IMR-90 (cell line): ENCODE measurements around the gene CD1D. TPM values are rescaled to one million over a fixed set of nuclear protein-coding genes. Genes with fewer than 3 reads are reported as not detected.

ENCODE experiments used
- ATAC-seq: fragments of 200-7000 bp; cut with Tn5 transposase; 2 replicates; pipeline ENCODE4 v1.9.1; 2020; ENCODE audit warnings: low read depth, mild to moderate bottlenecking, moderate library complexity
- BruUV-seq: library from RNA; stranded (reverse); fragments of 400-500 nt; replicated peaks from 2 replicates; lab custom pipeline; 2021; lab: Mats Ljungman, UMichigan
- CTCF ChIA-PET: fragments of 300-600 bp; formaldehyde crosslinking; extraction: SDS; loops from one replicate; lab custom pipeline; 2021; ENCODE audit warnings: antibody characterized with exemption; lab: Yijun Ruan, JAX
- POLR2A ChIA-PET: fragments of 300-600 bp; sonication (Branson Sonifier 250); formaldehyde crosslinking; loops from one replicate; lab custom pipeline; 2022; ENCODE audit warnings: antibody characterized with exemption; ENCODE audit not compliant: unreplicated experiment; lab: Charles Lee
- DNase-seq: peaks from one replicate; pipeline ENCODE4 v3.0.0; 2013
- H2AFZ ChIP-seq: replicated peaks from 2 replicates; pipeline ENCODE3; 2013; ENCODE audit warnings: low read length, mild to moderate bottlenecking; ENCODE audit not compliant: poor library complexity
- H2AK5ac ChIP-seq: 2 replicates; pipeline ENCODE4 v1.6.1; 2013; ENCODE audit warnings: low read depth, low read length, inconsistent platforms
- H2AK9ac ChIP-seq: replicated peaks from 2 replicates; pipeline ENCODE3; 2013; ENCODE audit warnings: mild to moderate bottlenecking, low read depth, low read length, moderate library complexity; ENCODE audit not compliant: poor library complexity
- H2BK120ac ChIP-seq: 2 replicates; pipeline ENCODE4 v1.6.1; 2013; ENCODE audit warnings: low read depth, low read length, inconsistent platforms
- H2BK15ac ChIP-seq: 3 replicates; pipeline ENCODE4 v1.6.1; 2013; ENCODE audit warnings: low read depth, low read length, inconsistent platforms
- H2BK20ac ChIP-seq: 2 replicates; pipeline ENCODE4 v1.6.1; 2013; ENCODE audit warnings: low read depth, mild to moderate bottlenecking, inconsistent platforms, low read length, moderate library complexity
- H2BK5ac ChIP-seq: 2 replicates; pipeline ENCODE4 v1.6.1; 2013; ENCODE audit warnings: mild to moderate bottlenecking, low read depth, low read length, inconsistent platforms; ENCODE audit not compliant: poor library complexity, severe bottlenecking
- H3K14ac ChIP-seq: replicated peaks from 2 replicates; pipeline ENCODE4 v1.6.1; 2013; ENCODE audit warnings: low read depth, low read length, inconsistent platforms
- H3K18ac ChIP-seq: 2 replicates; pipeline ENCODE4 v1.6.1; 2013; ENCODE audit warnings: low read depth, low read length, control low read depth
- H3K23ac ChIP-seq: 2 replicates; pipeline ENCODE4 v1.6.1; 2013; ENCODE audit warnings: low read depth, low read length, inconsistent platforms
- H3K27ac ChIP-seq: 2 replicates; pipeline ENCODE4 v1.5.1; 2013; ENCODE audit warnings: mild to moderate bottlenecking, control low read depth, low read length; ENCODE audit not compliant: insufficient read depth
- H3K27me3 ChIP-seq: 2 replicates; pipeline ENCODE4 v1.6.1; 2013; ENCODE audit warnings: low read length; ENCODE audit not compliant: control insufficient read depth, insufficient read depth
- H3K36me3 ChIP-seq: 2 replicates; pipeline ENCODE4 v1.6.1; 2013; ENCODE audit warnings: low read length, mixed read lengths; ENCODE audit not compliant: control insufficient read depth, insufficient read depth
- H3K4ac ChIP-seq: 2 replicates; pipeline ENCODE4 v1.6.1; 2013; ENCODE audit warnings: low read depth, low read length, inconsistent platforms
- H3K4me1 ChIP-seq: 2 replicates; pipeline ENCODE4 v1.6.1; 2013; ENCODE audit warnings: low read length, mixed read lengths; ENCODE audit not compliant: control insufficient read depth, insufficient read depth
- H3K4me2 ChIP-seq: 2 replicates; pipeline ENCODE4 v1.6.1; 2013; ENCODE audit warnings: low read depth, mild to moderate bottlenecking, control low read depth, low read length, moderate library complexity
- H3K4me3 ChIP-seq: 2 replicates; pipeline ENCODE4 v1.5.1; 2013; ENCODE audit warnings: low read depth, mild to moderate bottlenecking, control low read depth, low read length, moderate library complexity; ENCODE audit not compliant: insufficient read depth
- H3K56ac ChIP-seq: 2 replicates; pipeline ENCODE4 v1.6.1; 2013; ENCODE audit warnings: low read length, inconsistent platforms; ENCODE audit not compliant: insufficient read depth; ENCODE audit errors: extremely low read depth
- H3K79me1 ChIP-seq, 2 experiments: 2 replicates each; pipeline ENCODE4 v1.6.1; 2013; ENCODE audit warnings: low read length in 2 of 2, inconsistent platforms in 1 of 2, low read depth in 1 of 2
- H3K9ac ChIP-seq: 2 replicates; pipeline ENCODE4 v1.6.1; 2013; ENCODE audit warnings: low read depth, low read length, control low read depth
- H3K9me1 ChIP-seq: 2 replicates; pipeline ENCODE4 v1.6.1; 2013; ENCODE audit warnings: low read length, inconsistent platforms; ENCODE audit not compliant: insufficient read depth
- H3K9me3 ChIP-seq: 2 replicates; pipeline ENCODE4 v1.6.1; 2013; ENCODE audit warnings: low read length; ENCODE audit not compliant: control insufficient read depth, insufficient read depth
- H4K20me1 ChIP-seq: 2 replicates; pipeline ENCODE4 v1.6.1; 2013; ENCODE audit warnings: low read length, inconsistent platforms; ENCODE audit not compliant: insufficient read depth
- H4K5ac ChIP-seq: 2 replicates; pipeline ENCODE4 v1.6.1; 2013; ENCODE audit warnings: mild to moderate bottlenecking, low read depth, low read length, control low read depth
- H4K8ac ChIP-seq, 2 experiments: 2 replicates each; pipeline ENCODE4 v1.6.1; 2013; ENCODE audit warnings: low read depth in 2 of 2, low read length in 2 of 2, control low read depth in 1 of 2, inconsistent platforms in 1 of 2
- H4K91ac ChIP-seq: 2 replicates; pipeline ENCODE4 v1.6.1; 2013; ENCODE audit warnings: low read depth, low read length, inconsistent platforms; ENCODE audit not compliant: insufficient read depth
- BHLHE40 ChIP-seq: fragments of 150-350 bp; IDR thresholded peaks from 2 replicates; pipeline ENCODE4 v1.6.1; 2016; ENCODE audit warnings: mild to moderate bottlenecking, low read depth, low read length
- CEBPB ChIP-seq: IDR thresholded peaks from 2 replicates; pipeline ENCODE4 v1.6.1; 2012; ENCODE audit warnings: low read depth, low read length, improper control_type of control experiment
- CHD1 ChIP-seq: IDR thresholded peaks from 2 replicates; pipeline ENCODE4 v1.6.1; 2012; ENCODE audit warnings: low read depth, low read length, improper control_type of control experiment
- CTCF ChIP-seq: conservative IDR thresholded peaks from 2 replicates; pipeline ENCODE4 v1.5.1; 2012; ENCODE audit warnings: mild to moderate bottlenecking, low read depth, low read length, improper control_type of control experiment
- ELK1 ChIP-seq: fragments of 150-350 bp; IDR thresholded peaks from 2 replicates; pipeline ENCODE4 v1.6.1; 2016; ENCODE audit warnings: low read depth, mild to moderate bottlenecking, low read length, moderate library complexity, borderline replicate concordance
- FOS ChIP-seq: fragments of 150-350 bp; IDR thresholded peaks from 2 replicates; pipeline ENCODE4 v1.6.1; 2016; ENCODE audit warnings: low read depth, low read length
- MAFK ChIP-seq: IDR thresholded peaks from 2 replicates; pipeline ENCODE4 v1.6.1; 2012; ENCODE audit warnings: low read depth, low read length, improper control_type of control experiment
- MAZ ChIP-seq: IDR thresholded peaks from 2 replicates; pipeline ENCODE4 v1.6.1; 2012; ENCODE audit warnings: low read depth, mild to moderate bottlenecking, low read length, improper control_type of control experiment, moderate library complexity, borderline replicate concordance
- MXI1 ChIP-seq: IDR thresholded peaks from 2 replicates; pipeline ENCODE4 v1.6.1; 2012; ENCODE audit warnings: low read depth, mild to moderate bottlenecking, low read length, moderate library complexity, borderline replicate concordance
- NFE2L2 ChIP-seq: fragments of 150-350 bp; IDR thresholded peaks from 2 replicates; pipeline ENCODE4 v1.6.1; 2016; ENCODE audit warnings: low read depth, mild to moderate bottlenecking, low read length
- POLR2A ChIP-seq: IDR thresholded peaks from 2 replicates; pipeline ENCODE4 v1.6.1; 2012; ENCODE audit warnings: mild to moderate bottlenecking, low read depth, low read length
- RAD21 ChIP-seq: IDR thresholded peaks from 2 replicates; pipeline ENCODE4 v1.6.1; 2012; ENCODE audit warnings: low read length, improper control_type of control experiment
- RCOR1 ChIP-seq: IDR thresholded peaks from 2 replicates; pipeline ENCODE4 v1.6.1; 2012; ENCODE audit warnings: mild to moderate bottlenecking, low read length, improper control_type of control experiment; ENCODE audit not compliant: insufficient replicate concordance
- RFX5 ChIP-seq: IDR thresholded peaks from 2 replicates; pipeline ENCODE4 v1.8.0; 2012; ENCODE audit warnings: low read depth, mild to moderate bottlenecking, low read length, moderate library complexity
- SMC3 ChIP-seq: fragments of 150-350 bp; IDR thresholded peaks from 2 replicates; pipeline ENCODE4 v1.6.1; 2016; ENCODE audit warnings: low read depth, mild to moderate bottlenecking, antibody characterized with exemption, low read length, moderate library complexity
- USF2 ChIP-seq: fragments of 150-350 bp; IDR thresholded peaks from 2 replicates; pipeline ENCODE4 v1.6.1; 2017; ENCODE audit warnings: mild to moderate bottlenecking, antibody characterized with exemption, low read length, low read depth
- WGBS, 2 experiments: methylation state at CpG; one replicate each; pipeline versions ENCODE4 v1.1.5 to v1.1.7; 2013; ENCODE audit warnings: missing lambda C conversion rate in 2 of 2; ENCODE audit not compliant: insufficient read length in 1 of 2; ENCODE audit errors: extremely low coverage in 2 of 2; 5-methylcytosine and 5-hydroxymethylcytosine counted together
- dilution Hi-C: fragments of 300-500 bp; cut with HindIII; formaldehyde crosslinking; loops from one replicate; pipeline ENCODE4 v1.14.3; 2018; ENCODE audit warnings: low sequenced_read_pairs; ENCODE audit not compliant: unreplicated experiment
- in situ Hi-C: fragments of 300-500 bp; cut with MboI; formaldehyde crosslinking; loops from 3 replicates; pipeline ENCODE4 v1.14.3; 2019; ENCODE audit warnings: low sequenced_read_pairs, inconsistent platforms, mixed read lengths
- intact Hi-C: fragments of 100-400 bp; cut with micrococcal nuclease; formaldehyde crosslinking; loops from 2 replicates; pipeline ENCODE4 v1.10.0; 2022
- polyA plus RNA-seq, 3 experiments: library from polyadenylated mRNA; depleted of rRNA; stranded (reverse); fragments of >200 nt; gene quantifications; 2 replicates each; pipeline ENCODE4 v1.2.3, GENCODE V29; 2012; ENCODE audit warnings: low replicate concordance in 1 of 3
- total RNA-seq: library from RNA; depleted of rRNA; stranded (reverse); fragments of >200 nt; gene quantifications from 2 replicates; pipeline ENCODE4 v1.2.3, GENCODE V29; 2012

Gene CD1D
- total and polyA plus RNA-seq, 2 of the 4 experiments (the other 2 are of a cell fraction) = not detected

- Histone ChIP-seq H4K8ac (no peak overlapping the region), H3K9ac (no peak overlapping the region), H3K14ac (no peak overlapping the region), H2BK20ac (no peak overlapping the region), H3K23ac (no peak overlapping the region), H3K56ac (no peak overlapping the region), H2AK9ac (no peak overlapping the region), H2AK5ac (no peak overlapping the region), H3K9me1 (no peaks in the 10 kb centered on the region), H3K36me3 (no peaks in the 10 kb centered on the region), H4K91ac (no peak overlapping the region), H2BK15ac (no peak overlapping the region), H2BK120ac (no peak overlapping the region), H3K9me3 (no peaks in the 10 kb centered on the region), H2BK5ac (no peak overlapping the region), H3K4ac (no peak overlapping the region), H3K27ac (no peak overlapping the region), H3K27me3 (peaks cover 4% of the 10 kb centered on the region; the same call in 1 of the 2 replicates), H3K4me3 (no peak overlapping the region), H3K18ac (no peak overlapping the region), H3K4me1 (no peaks in the 10 kb centered on the region), H2AFZ (no peak overlapping the region), H3K79me1 (no peaks in the 10 kb centered on the region), H4K5ac (no peak overlapping the region), H4K20me1 (no peaks in the 10 kb centered on the region), H3K4me2 (no peak overlapping the region)
- in situ Hi-C loops (no loop called here), dilution Hi-C loops (no loop called here), intact Hi-C loops (no loop called here)
- ChIA-PET POLR2A (no interaction called here), CTCF (no interaction called here)
- no peak for TF ChIP-seq POLR2A
- no peak for TF ChIP-seq MAZ
- TF ChIP-seq SMC3 = no peak
- TF ChIP-seq BHLHE40 = no peak
- TF ChIP-seq MXI1 = no peak
- TF ChIP-seq FOS = no peak
- no peak for TF ChIP-seq CEBPB
- TF ChIP-seq RFX5 = no peak
- no peak for TF ChIP-seq NFE2L2
- no peak for TF ChIP-seq CHD1
- TF ChIP-seq MAFK = no peak
- no peak for TF ChIP-seq ELK1
- no peak for TF ChIP-seq RCOR1
- no peak for TF ChIP-seq CTCF
- no peak for TF ChIP-seq USF2
- TF ChIP-seq RAD21 = no peak
- DNase-seq (no peak), ATAC-seq (no peak)
- no TSS peak for BruUV-seq
- WGBS, 2 experiments = no CpG with 5 or more reads among the region's 2 CpGs
These were observed 19.2 kb upstream of the CD1D start for GRCh38 chr1:158161446-158161845.
